ENCODE results near the gene TSGA10IP.

The TSGA10IP gene

DNA sequence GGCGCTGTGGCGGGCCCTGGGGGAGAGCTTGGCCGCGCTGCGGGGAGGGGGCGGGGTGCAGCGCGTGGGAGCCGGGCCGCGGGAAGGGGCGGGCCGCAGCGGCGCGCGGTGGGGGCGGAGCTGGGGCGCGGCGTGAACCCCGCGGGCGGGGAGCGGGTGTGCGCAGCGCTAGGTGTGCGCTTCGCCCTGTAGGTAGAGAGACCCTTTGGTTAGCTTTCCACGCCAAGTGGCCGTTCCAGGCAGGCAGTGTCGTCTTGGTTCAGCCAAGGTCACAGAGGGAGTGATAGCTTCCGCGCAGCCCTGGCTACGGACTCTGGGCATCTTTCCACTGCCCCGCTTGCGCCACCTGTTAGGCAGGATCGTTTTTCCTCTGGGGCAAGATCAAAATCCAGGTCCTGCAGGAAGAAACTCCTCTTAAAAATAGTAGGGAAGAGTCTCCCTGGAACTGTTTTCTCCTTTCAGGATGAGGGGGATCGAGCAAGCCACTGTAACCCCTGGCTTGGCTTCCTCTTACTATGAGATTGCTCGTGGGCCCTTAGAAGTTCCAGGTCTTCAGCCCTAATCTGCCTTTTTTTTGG lies 57.5 kb downstream of the TSGA10IP start:
- Histone ChIP-seq H3K36me3 (ENCODE audit: insufficient read depth, insufficient read length, low read length) (peaks cover 59% of the 10 kb centered on the region), H3K4me3 (ENCODE audit: insufficient read length, low read depth) (peak overlapping the region; percentile 83), H3K9ac (ENCODE audit: insufficient read length, low read depth) (peak overlapping the region; percentile 83), H3K27me3 (ENCODE audit: insufficient read depth, insufficient read length) (no peaks in the 10 kb centered on the region), H3K4me1 (ENCODE audit: insufficient read depth, insufficient read length) (peaks cover 7% of the 10 kb centered on the region), H3K9me3 (ENCODE audit: insufficient read depth, low read length) (no peaks in the 10 kb centered on the region)
- no peak for TF ChIP-seq YY1 (IDR thresholded peaks at IDR 0.05; ENCODE audit: insufficient read depth, insufficient read length)
- TF ChIP-seq ZNF274 (IDR thresholded peaks at IDR 0.05; ENCODE audit: low read depth, low read length) = no peak
- DNase-seq (ENCODE audit: low read depth, low spot score) = no peak

DNA sequence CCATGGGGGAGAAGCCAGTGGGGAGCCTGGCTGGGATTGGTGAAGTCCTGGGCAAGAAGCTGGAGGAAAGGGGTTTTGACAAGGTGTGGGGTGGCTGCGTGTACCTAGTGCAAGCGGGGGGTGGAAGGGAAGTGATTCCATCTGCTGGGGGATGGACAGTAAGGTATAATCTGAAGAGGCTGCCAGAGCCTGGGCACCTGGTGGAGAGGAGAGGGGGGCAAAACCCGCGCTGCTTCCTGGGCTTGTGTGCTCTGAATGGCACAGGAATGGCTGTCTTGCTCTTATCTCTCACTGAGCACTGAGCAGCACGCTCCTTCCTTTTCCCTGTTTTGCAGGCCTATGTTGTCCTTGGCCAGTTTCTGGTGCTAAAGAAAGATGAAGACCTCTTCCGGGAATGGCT lies 58.0 kb downstream of the TSGA10IP start:
- Histone ChIP-seq H3K27me3 (ENCODE audit: insufficient read depth, insufficient read length) (no peaks in the 10 kb centered on the region), H3K9me3 (ENCODE audit: insufficient read depth, low read length) (no peaks in the 10 kb centered on the region), H3K36me3 (ENCODE audit: insufficient read depth, insufficient read length, low read length) (peaks cover 54% of the 10 kb centered on the region), H3K4me3 (ENCODE audit: insufficient read length, low read depth) (peak overlapping the region; percentile 83), H3K4me1 (ENCODE audit: insufficient read depth, insufficient read length) (peaks cover 8% of the 10 kb centered on the region), H3K9ac (ENCODE audit: insufficient read length, low read depth) (peak overlapping the region; percentile 83)
- TF ChIP-seq YY1 (IDR thresholded peaks at IDR 0.05; ENCODE audit: insufficient read depth, insufficient read length) (no peak), ZNF274 (IDR thresholded peaks at IDR 0.05; ENCODE audit: low read depth, low read length) (no peak), SUZ12 (IDR thresholded peaks at IDR 0.05; ENCODE audit: extremely low read depth, insufficient read depth, insufficient read length) (no peak)
- DNase-seq (ENCODE audit: low read depth, low spot score) = no peak

DNA sequence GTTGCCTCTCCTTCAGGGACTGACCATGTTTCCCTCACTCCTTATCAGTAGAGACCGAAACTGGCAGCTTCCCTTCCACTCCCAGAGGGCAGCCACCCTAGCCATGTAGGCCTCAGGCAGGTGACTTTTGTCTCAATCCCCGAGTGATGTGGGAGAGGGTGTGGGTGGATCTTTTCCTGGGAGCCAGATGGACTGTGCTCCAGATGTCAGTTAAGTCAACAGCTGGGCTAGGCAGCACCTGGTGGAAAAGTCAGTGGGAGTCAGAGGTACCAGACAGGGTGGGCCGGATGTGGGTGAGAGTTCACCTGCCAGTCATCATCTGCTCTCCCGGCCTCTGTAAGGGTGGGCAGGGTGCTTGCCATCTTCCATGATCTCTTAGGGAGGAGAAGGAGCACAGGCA lies 58.9 kb downstream of the TSGA10IP start:
- TF ChIP-seq SUZ12 (IDR thresholded peaks at IDR 0.05; ENCODE audit: extremely low read depth, insufficient read depth, insufficient read length) = no peak
- no peak for TF ChIP-seq ZNF274 (IDR thresholded peaks at IDR 0.05; ENCODE audit: low read depth, low read length)
- no peak for TF ChIP-seq YY1 (IDR thresholded peaks at IDR 0.05; ENCODE audit: insufficient read depth, insufficient read length)
- H3K9ac ChIP-seq (ENCODE audit: insufficient read length, low read depth) = no peak overlapping the region
- H3K27me3 ChIP-seq (ENCODE audit: insufficient read depth, insufficient read length) = no peaks in the 10 kb centered on the region
- H3K9me3 ChIP-seq (ENCODE audit: insufficient read depth, low read length) = no peaks in the 10 kb centered on the region
- no peak for DNase-seq (ENCODE audit: low read depth, low spot score)
- H3K4me3 ChIP-seq (ENCODE audit: insufficient read length, low read depth) = no peak overlapping the region
- H3K36me3 ChIP-seq (ENCODE audit: insufficient read depth, insufficient read length, low read length) = peaks cover 45% of the 10 kb centered on the region
- peaks cover 8% of the 10 kb centered on the region for H3K4me1 ChIP-seq (ENCODE audit: insufficient read depth, insufficient read length)

DNA sequence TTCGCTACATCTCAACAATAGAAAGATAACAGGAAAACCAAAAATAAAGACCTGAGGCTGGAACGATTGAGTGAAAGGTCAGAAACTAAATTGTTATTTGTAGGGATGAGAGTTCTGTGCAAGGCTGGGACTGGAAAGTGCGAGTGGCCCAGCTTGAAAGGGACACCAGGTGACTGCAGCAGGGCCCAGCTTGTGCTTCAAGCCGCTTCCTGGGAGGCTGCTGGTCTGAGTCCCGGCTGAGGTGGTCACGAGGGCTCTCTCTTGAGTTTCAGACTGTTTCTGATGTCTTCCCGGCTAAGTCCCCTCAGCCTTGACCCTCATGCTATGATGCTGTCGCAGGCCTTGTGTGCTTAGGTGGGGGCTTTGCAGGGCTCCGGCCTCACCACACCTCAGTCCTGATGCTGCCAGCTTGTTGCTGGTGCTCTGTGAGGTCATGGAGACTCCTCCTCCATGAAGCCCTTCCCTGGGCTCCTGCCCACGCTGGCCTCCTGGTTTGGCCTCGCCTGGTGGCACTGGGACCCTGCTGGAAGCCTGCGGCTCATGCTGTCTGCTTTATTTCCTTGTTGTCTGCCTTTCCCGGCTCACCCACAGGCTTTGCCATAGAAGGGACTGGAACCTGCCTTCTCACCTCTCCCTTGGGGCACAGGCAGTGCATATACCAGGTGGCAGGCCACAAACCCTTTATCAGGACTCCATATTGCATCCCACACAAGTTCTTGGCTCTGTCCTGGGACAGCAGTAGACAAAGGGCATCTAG lies 61.0 kb downstream of the TSGA10IP start:
- Histone ChIP-seq H3K4me3 (ENCODE audit: insufficient read length, low read depth) (no peak overlapping the region), H3K9ac (ENCODE audit: insufficient read length, low read depth) (peak overlapping the region; percentile 3), H3K9me3 (ENCODE audit: insufficient read depth, low read length) (no peaks in the 10 kb centered on the region), H3K36me3 (ENCODE audit: insufficient read depth, insufficient read length, low read length) (peaks cover 31% of the 10 kb centered on the region), H3K27me3 (ENCODE audit: insufficient read depth, insufficient read length) (no peaks in the 10 kb centered on the region), H3K4me1 (ENCODE audit: insufficient read depth, insufficient read length) (peaks cover 6% of the 10 kb centered on the region)
- no peak for DNase-seq (ENCODE audit: low read depth, low spot score)
- TF ChIP-seq ZNF274 (IDR thresholded peaks at IDR 0.05; ENCODE audit: low read depth, low read length) = no peak
- TF ChIP-seq SUZ12 (IDR thresholded peaks at IDR 0.05; ENCODE audit: extremely low read depth, insufficient read depth, insufficient read length) = no peak
- no peak for TF ChIP-seq YY1 (IDR thresholded peaks at IDR 0.05; ENCODE audit: insufficient read depth, insufficient read length)

DNA sequence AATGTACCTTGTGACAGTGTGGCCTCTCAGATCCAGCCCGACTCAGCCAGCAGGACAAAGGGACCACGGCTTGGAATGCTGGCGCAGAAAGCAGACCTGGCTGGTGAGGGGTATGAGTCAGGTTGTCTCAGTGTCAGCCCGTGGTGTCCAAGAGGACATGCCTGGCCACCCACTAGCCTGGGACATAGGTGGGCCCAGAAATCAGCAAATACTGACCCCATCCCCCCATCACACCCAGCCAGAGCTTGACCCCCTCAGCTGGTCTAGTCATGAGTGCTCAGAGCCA lies 61.6 kb downstream of the TSGA10IP start:
- no peaks in the 10 kb centered on the region for H3K9me3 ChIP-seq (ENCODE audit: insufficient read depth, low read length)
- TF ChIP-seq ZNF274 (IDR thresholded peaks at IDR 0.05; ENCODE audit: low read depth, low read length) (no peak), YY1 (IDR thresholded peaks at IDR 0.05; ENCODE audit: insufficient read depth, insufficient read length) (no peak), SUZ12 (IDR thresholded peaks at IDR 0.05; ENCODE audit: extremely low read depth, insufficient read depth, insufficient read length) (no peak)
- peaks cover 6% of the 10 kb centered on the region for H3K4me1 ChIP-seq (ENCODE audit: insufficient read depth, insufficient read length)
- H3K9ac ChIP-seq (ENCODE audit: insufficient read length, low read depth) = peak overlapping the region; percentile 3
- no peak overlapping the region for H3K4me3 ChIP-seq (ENCODE audit: insufficient read length, low read depth)
- no peak for DNase-seq (ENCODE audit: low read depth, low spot score)
- peaks cover 31% of the 10 kb centered on the region for H3K36me3 ChIP-seq (ENCODE audit: insufficient read depth, insufficient read length, low read length)
- no peaks in the 10 kb centered on the region for H3K27me3 ChIP-seq (ENCODE audit: insufficient read depth, insufficient read length)

DNA sequence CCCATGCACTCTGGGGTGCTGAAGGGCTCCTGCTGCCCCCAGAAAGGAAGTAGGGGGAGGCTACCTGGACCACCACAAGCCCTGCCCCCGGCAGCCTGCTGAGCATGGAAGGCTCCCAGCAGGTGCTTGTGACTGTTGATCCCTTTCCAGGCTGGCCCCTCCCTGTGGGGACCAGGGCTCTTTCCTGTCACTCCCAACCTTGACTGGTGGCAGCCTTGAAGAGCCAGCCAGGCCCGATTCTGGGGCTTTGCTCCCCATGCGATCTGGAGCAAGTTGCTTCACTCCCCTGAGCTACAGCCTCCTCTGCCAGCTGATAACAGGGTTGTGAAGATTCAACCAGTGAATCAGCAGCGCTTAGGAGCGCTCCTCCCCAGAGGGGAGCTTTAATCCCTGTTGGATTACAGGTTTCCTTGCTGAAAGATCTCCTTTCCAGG lies 61.9 kb downstream of the TSGA10IP start:
- TF ChIP-seq YY1 (IDR thresholded peaks at IDR 0.05; ENCODE audit: insufficient read depth, insufficient read length) (no peak), ZNF274 (IDR thresholded peaks at IDR 0.05; ENCODE audit: low read depth, low read length) (no peak), SUZ12 (IDR thresholded peaks at IDR 0.05; ENCODE audit: extremely low read depth, insufficient read depth, insufficient read length) (no peak)
- Histone ChIP-seq H3K4me3 (ENCODE audit: insufficient read length, low read depth) (no peak overlapping the region), H3K9ac (ENCODE audit: insufficient read length, low read depth) (no peak overlapping the region), H3K36me3 (ENCODE audit: insufficient read depth, insufficient read length, low read length) (peaks cover 31% of the 10 kb centered on the region), H3K9me3 (ENCODE audit: insufficient read depth, low read length) (no peaks in the 10 kb centered on the region), H3K4me1 (ENCODE audit: insufficient read depth, insufficient read length) (peaks cover 6% of the 10 kb centered on the region), H3K27me3 (ENCODE audit: insufficient read depth, insufficient read length) (no peaks in the 10 kb centered on the region)
- no peak for DNase-seq (ENCODE audit: low read depth, low spot score)

DNA sequence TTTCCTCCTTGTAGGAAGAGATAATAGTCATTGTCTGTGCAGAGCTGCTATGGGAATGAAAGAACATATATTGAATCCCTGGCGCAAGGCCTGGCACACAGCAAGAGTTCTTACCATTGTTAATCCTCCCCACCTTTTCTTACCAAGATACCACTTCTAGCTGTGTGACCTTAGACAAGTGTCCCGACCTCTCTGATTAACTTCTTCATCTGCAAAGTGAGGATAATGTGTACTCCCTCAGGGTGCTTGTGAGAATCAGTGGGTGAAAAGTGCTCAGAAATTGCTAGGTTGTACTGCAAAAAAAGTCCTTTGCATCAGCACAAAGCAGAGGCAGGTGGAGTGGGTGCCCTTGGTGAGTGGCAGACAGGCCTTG lies 62.8 kb downstream of the TSGA10IP start:
- Histone ChIP-seq H3K36me3 (ENCODE audit: insufficient read depth, insufficient read length, low read length) (peaks cover 31% of the 10 kb centered on the region), H3K4me3 (ENCODE audit: insufficient read length, low read depth) (no peak overlapping the region), H3K4me1 (ENCODE audit: insufficient read depth, insufficient read length) (peaks cover 8% of the 10 kb centered on the region), H3K27me3 (ENCODE audit: insufficient read depth, insufficient read length) (no peaks in the 10 kb centered on the region), H3K9ac (ENCODE audit: insufficient read length, low read depth) (no peak overlapping the region), H3K9me3 (ENCODE audit: insufficient read depth, low read length) (no peaks in the 10 kb centered on the region)
- TF ChIP-seq SUZ12 (IDR thresholded peaks at IDR 0.05; ENCODE audit: extremely low read depth, insufficient read depth, insufficient read length) = no peak
- TF ChIP-seq YY1 (IDR thresholded peaks at IDR 0.05; ENCODE audit: insufficient read depth, insufficient read length) = no peak
- TF ChIP-seq ZNF274 (IDR thresholded peaks at IDR 0.05; ENCODE audit: low read depth, low read length) = no peak
- DNase-seq (ENCODE audit: low read depth, low spot score) = no peak
